ENCODE results near the gene ZSWIM6.
A peak's percentile ranks its signal among the peaks of the same experiment; 100 is the strongest.

The ZSWIM6 gene

DNA sequence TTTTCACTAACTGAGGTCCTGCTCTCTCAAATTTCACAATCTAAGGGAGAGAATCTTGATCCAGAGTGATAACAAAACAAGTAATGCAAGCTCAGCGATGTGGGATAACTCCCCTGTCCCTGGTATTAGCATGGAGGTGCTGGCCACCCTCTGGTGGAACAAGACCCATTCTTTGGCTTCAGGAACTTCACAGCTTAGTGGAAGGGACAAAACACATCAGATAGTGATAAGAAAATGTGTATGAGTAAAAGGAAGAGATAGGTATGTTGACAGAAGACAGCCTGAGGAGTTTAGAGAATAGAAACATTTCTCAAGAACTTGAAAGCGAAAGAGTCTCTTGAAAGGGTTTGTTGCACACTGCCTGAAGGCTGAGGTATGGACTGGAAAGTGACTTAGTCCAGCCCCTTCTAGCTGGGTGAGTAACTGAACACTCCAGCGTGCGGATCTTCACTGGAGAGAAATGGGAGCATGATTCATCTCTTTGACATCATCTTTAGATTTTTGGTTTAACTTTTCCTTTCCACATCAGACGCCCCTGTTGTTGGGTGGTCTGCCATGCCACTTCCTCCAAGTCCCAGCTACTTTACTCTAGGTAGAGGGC, 25.4 kb upstream of the ZSWIM6 start:
- TF ChIP-seq, protein P1, sequence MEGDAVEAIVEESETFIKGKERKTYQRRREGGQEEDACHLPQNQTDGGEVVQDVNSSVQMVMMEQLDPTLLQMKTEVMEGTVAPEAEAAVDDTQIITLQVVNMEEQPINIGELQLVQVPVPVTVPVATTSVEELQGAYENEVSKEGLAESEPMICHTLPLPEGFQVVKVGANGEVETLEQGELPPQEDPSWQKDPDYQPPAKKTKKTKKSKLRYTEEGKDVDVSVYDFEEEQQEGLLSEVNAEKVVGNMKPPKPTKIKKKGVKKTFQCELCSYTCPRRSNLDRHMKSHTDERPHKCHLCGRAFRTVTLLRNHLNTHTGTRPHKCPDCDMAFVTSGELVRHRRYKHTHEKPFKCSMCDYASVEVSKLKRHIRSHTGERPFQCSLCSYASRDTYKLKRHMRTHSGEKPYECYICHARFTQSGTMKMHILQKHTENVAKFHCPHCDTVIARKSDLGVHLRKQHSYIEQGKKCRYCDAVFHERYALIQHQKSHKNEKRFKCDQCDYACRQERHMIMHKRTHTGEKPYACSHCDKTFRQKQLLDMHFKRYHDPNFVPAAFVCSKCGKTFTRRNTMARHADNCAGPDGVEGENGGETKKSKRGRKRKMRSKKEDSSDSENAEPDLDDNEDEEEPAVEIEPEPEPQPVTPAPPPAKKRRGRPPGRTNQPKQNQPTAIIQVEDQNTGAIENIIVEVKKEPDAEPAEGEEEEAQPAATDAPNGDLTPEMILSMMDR (IDR thresholded peaks at IDR 0.05; ENCODE audit: insufficient read depth, low read depth, low read length, missing control alignments): no peak
- H3K4me3 ChIP-seq (ENCODE audit: low read length): no peak overlapping the region
- peak; percentile 82 for DNase-seq (ENCODE audit: low read depth)

DNA sequence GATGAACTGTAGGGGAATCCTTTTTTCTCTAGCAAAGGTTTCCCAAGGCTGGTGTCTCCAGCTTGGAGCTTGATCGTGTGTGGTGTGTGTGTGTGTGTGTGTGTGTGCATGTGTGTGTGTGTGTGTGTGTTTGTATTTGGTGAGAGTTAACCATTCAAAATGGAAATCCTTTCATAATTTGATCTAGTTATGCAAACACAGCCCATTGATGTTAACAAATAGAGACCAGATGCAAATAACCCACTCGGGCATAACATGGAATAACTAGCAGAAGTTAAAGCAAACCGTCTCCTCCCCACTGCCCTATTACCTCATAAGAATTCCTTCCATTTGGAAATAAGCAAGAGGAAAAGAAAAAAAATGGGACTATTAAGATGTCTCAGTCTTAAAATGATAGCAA, 24.9 kb upstream of the ZSWIM6 start:
- H3K4me3 ChIP-seq (ENCODE audit: low read length): no peak overlapping the region
- TF ChIP-seq, protein P1 (IDR thresholded peaks at IDR 0.05; ENCODE audit: insufficient read depth, low read depth, low read length, missing control alignments): no peak
- no peak for DNase-seq (ENCODE audit: low read depth)

DNA sequence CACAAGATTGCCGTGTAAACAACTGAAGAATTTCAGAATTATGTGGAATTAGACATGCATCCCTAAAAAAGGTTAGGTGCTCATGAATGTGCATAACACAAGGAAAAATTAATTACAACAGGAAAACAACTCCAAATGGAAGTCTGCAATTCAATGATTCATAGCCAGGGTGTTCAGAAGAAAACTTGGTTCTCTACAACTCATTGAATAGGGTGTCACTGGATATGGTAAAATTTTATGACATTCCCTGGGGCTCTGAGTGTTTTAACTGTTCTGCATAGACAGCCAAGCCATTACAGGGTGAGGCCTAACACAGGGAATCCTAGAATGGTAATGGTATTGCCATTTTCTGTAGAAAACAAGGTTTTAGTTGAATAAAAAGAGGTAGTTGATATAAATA, 24.4 kb upstream of the ZSWIM6 start:
- H3K4me3 ChIP-seq (ENCODE audit: low read length): no peak overlapping the region
- no peak for DNase-seq (ENCODE audit: low read depth)
- TF ChIP-seq, protein P1 (IDR thresholded peaks at IDR 0.05; ENCODE audit: insufficient read depth, low read depth, low read length, missing control alignments): no peak

DNA sequence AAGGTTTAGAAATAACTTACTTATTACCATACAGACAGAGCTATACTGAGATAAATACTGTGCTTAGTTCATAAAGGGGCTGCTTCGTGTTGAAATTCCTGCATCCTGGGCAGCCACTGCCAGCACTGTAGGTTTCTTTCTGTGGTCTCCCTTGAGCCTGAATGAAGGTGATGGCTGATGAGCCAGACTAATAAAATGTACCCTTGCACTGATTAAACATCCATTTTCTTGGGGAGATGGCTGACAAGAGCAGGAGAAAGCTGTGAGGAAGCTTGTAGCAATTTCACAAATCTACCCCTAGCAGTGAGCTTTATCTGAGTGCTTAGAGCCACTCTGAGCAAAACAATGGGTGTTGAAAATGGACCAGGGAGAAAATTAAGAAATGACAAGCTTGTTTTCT, 23.3 kb upstream of the ZSWIM6 start:
- no peak for DNase-seq (ENCODE audit: low read depth)
- TF ChIP-seq, protein P1 (IDR thresholded peaks at IDR 0.05; ENCODE audit: insufficient read depth, low read depth, low read length, missing control alignments): no peak
- H3K4me3 ChIP-seq (ENCODE audit: low read length): no peak overlapping the region

DNA sequence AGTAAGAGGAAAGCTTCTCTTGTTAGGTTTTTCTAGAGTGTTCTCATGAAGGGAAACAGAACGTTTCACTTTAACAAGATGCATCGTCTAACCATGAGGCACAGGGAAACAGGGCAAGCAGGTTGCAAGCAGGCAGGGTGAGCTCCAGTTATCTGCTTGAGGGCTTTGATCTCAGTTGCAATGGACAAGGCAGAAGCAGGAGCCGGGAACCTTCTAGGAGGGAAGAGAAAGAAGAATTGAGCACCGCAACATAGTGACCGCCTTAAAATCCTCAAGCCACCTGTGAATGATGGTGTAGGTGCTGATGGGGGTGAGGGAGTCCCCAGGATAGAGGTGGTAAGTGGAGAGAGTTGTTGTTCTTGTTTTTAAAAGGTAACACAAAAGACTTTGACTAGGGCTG, 22.9 kb upstream of the ZSWIM6 start:
- no peak for DNase-seq (ENCODE audit: low read depth)
- no peak overlapping the region for H3K4me3 ChIP-seq (ENCODE audit: low read length)
- TF ChIP-seq, protein P1 (IDR thresholded peaks at IDR 0.05; ENCODE audit: insufficient read depth, low read depth, low read length, missing control alignments): no peak

DNA sequence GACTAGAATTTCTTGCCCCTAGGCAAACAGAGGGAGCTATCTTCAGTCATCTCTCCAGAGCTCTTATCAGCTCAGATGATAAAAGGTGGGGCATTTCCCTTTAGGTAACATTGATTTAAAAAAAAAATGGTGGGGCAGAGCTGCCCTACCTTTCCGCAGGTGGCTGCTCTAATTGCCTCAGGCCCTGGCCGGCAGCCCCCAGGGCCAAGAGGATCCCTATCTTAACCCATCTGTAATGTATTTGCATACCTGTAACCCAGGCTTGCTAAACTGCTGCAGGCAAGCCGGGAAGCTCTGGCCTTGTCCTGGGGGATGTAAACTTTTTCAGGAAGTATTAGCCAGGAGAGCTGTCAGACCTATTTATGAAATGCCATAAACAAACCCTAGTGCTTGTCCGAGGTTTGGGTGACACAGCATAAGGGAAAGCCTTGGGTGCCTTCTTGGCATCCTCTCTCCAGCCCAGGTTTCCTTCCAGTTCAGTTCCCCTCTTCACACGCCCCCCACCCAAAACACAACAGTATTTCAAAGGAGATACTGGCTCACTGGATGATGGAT, 20.9 kb upstream of the ZSWIM6 start:
- TF ChIP-seq, protein P1 (IDR thresholded peaks at IDR 0.05; ENCODE audit: insufficient read depth, low read depth, low read length, missing control alignments): no peak
- H3K4me3 ChIP-seq (ENCODE audit: low read length): no peak overlapping the region
- DNase-seq (ENCODE audit: low read depth): no peak
